GM10266 (cell line): ENCODE results near the gene MELK.
A peak's percentile ranks its signal among the peaks of the same experiment; 100 is the strongest.

ENCODE experiments used
- DNase-seq: peaks from one replicate; pipeline ENCODE4 v3.0.0; 2012; ENCODE audit errors: extremely low spot score
- CTCF ChIP-seq: IDR thresholded peaks from 2 replicates; pipeline ENCODE4 v1.5.1; 2012; ENCODE audit warnings: mild to moderate bottlenecking, low read depth; ENCODE audit not compliant: control insufficient read depth, insufficient read depth; ENCODE audit errors: missing control alignments

MELK gene

DNA sequence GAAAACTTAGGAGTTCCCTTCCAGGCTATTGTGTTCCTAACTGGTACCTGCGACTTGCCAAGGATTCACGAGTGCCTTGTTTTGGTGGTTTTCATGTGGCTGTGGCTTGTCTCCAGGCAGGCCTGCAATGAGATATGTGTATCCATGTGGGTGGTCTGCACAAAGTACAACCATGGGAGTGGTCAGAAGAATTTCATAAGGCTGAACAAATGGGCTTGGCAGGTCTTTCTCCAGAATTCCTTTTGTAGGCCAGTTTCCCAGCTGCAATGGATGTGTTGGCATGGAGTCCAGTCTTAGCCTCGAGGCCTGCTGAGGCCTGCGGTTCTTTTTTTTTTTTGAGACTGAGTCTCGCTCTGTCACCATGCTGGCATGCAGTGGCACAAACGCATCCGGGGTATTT, 28.8 kb upstream of the MELK start:
- no peak for DNase-seq
- no peak for TF ChIP-seq CTCF

GRCh38 chr9:36547598-36547997, 25.1 kb upstream of the MELK start:
- TF ChIP-seq CTCF = no peak
- DNase-seq = no peak

DNA sequence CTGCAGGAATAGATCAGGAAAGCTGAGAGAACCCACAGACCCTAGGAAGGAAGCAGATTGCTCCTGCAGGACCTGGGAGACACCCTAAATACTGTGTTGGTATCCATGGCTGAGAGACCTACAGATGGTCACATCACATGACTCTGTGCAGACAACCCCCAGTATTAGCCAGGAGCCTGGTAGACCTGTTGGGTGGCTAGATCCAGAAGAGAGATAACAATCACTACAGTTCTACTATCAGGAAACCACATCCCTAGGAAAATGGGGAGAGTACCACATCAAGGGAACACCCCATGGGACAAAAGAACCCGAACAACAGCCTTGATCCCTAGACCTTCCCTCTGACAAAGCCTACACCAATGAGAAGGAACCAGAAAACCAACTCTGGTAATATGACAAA, 24.2 kb upstream of the MELK start:
- no peak for DNase-seq
- TF ChIP-seq CTCF = no peak

DNA sequence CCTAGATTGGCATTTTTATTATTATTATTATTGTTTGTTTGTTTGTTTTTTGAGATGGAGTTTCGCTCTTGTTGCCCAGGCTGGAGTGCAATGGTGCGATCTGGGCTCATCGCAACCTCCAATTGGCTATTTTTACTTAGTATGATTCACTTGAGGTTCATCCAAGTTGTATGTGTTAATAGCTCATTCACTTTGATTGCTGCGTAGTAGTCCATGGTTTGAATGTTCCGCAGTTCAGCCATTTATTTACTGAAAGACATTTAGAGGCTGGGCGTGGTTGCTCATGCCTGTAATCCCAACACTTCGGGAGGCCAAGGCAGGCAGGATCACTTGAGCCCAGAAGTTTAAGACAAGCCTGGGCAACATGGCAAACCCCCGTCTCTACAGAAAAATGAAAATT, 22.6 kb upstream of the MELK start:
- TF ChIP-seq CTCF = no peak

GRCh38 chr9:36550631-36551098, 22.0 kb upstream of the MELK start:
- peak; percentile 32 for DNase-seq

More for the DNA sequence above, 22.6 kb upstream of the MELK start:
- no peak for DNase-seq

GRCh38 chr9:36551129-36551528, 21.6 kb upstream of the MELK start:
- no peak for DNase-seq
- no peak for TF ChIP-seq CTCF

- no peak for TF ChIP-seq CTCF
- peak; percentile 43 for DNase-seq
Measured at GRCh38 chr9:36551910-36552309, 20.8 kb upstream of the MELK start.

DNA sequence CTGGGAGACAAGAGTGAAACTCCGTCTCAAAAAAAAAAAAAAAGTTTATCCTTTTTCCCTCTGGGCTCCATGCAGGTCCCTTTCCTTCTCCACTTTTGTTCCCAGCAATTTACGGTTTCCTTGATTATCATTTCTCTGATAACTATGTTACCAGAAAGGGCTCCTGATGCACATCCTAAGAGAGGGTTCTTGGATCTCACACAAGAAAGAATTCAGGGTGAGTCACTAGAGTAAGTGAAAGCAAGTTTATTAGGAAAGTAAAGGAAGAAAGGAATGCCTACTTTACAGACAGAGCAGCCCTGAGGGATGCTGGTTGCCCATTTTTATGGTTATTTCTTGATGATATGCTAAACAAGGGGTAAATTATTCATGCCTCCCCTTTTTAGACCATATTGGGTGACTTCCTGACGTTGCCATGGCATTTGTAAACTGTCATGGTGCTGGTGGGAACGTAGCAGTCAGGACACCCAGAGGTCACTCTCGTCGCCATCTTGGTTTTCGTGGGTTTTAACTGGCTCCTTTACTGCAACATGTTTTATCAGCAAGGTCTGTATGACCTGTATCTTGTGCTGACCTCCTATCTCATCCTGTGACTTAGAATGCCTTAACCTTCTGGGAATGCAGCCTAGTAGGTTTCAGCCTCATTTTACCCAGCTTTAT, 13.5 kb upstream of the MELK start:
- DNase-seq = no peak
- TF ChIP-seq CTCF = no peak
